Left forelimb (tissue), 1 donor: ENCODE data around the gene CHPF2.

ENCODE experiments used
- DNase-seq: peaks from one replicate; pipeline ENCODE4 v3.0.0-alpha.2; 2018; ENCODE audit warnings: low spot score

The CHPF2 gene

GRCh38 chr7:151206914-151207313 is 25.4 kb upstream of the CHPF2 start:
- no peak for DNase-seq

- DNase-seq: no peak
Measured at GRCh38 chr7:151207315-151207714, 25.0 kb upstream of the CHPF2 start.

GRCh38 chr7:151207804-151208203 is 24.5 kb upstream of the CHPF2 start:
- no peak for DNase-seq

GRCh38 chr7:151208253-151208862 is 23.9 kb upstream of the CHPF2 start:
- DNase-seq: no peak

- DNase-seq: no peak
Measured at GRCh38 chr7:151209588-151209987, 22.7 kb upstream of the CHPF2 start.

GRCh38 chr7:151210087-151210854 is 22.0 kb upstream of the CHPF2 start, which contains the start of gene H2BK1:
Gene H2BK1 (minus strand): TSS chr7:151210488. CDS start chr7:151210318, 170 bp downstream.
- no peak for DNase-seq

GRCh38 chr7:151211155-151211772 is 21.0 kb upstream of the CHPF2 start:
- DNase-seq: no peak

- no peak for DNase-seq
Measured at GRCh38 chr7:151212626-151213025, 19.7 kb upstream of the CHPF2 start.

- no peak for DNase-seq
Measured at GRCh38 chr7:151213826-151214225, 18.5 kb upstream of the CHPF2 start.

- no peak for DNase-seq
Measured at GRCh38 chr7:151215396-151215795, 16.9 kb upstream of the CHPF2 start.

- no peak for DNase-seq
Measured at GRCh38 chr7:151218170-151218569, 14.1 kb upstream of the CHPF2 start.

- no peak for DNase-seq
Measured at GRCh38 chr7:151223728-151224127, 8.6 kb upstream of the CHPF2 start.

- no peak for DNase-seq
Measured at GRCh38 chr7:151225948-151226510, 6.3 kb upstream of the CHPF2 start.

GRCh38 chr7:151226560-151226874 is 5.8 kb upstream of the CHPF2 start:
- DNase-seq: no peak

- peak; percentile 100 for DNase-seq
Measured at GRCh38 chr7:151226875-151227782, 5.2 kb upstream of the CHPF2 start, which contains the start of gene ABCF2. Gene ABCF2 (minus strand): TSS chr7:151227205. CDS start chr7:151226458, 747 bp downstream.

- no peak for DNase-seq
Measured at GRCh38 chr7:151228024-151228866, 4.0 kb upstream of the CHPF2 start.

- DNase-seq: no peak
Measured at GRCh38 chr7:151229249-151229648, 3.0 kb upstream of the CHPF2 start.

- DNase-seq: no peak
Measured at GRCh38 chr7:151231080-151231479, 1.2 kb upstream of the CHPF2 start.

- no peak for DNase-seq
Measured at GRCh38 chr7:151232917-151233701, 826 bp downstream of the CHPF2 start.

GRCh38 chr7:151233804-151234203 is 1.5 kb downstream of the CHPF2 start:
- no peak for DNase-seq
